Keratinocyte (primary cell): ENCODE measurements around the gene IGHMBP2. TPM values are rescaled to one million over a fixed set of nuclear protein-coding genes. Genes with fewer than 3 reads are reported as not detected.
A peak's percentile ranks its signal among the peaks of the same experiment; 100 is the strongest.

Experiments used
- DNase-seq: peaks from one replicate; pipeline ENCODE4 v3.0.0-alpha.2; 2011; ENCODE audit warnings: low read depth, missing footprints, low spot score
- FAIRE-seq: peaks from 2 replicates; lab custom pipeline; 2011; peaks lifted over from hg19 to GRCh38; lab: Jason Lieb, UNC
- H2AFZ ChIP-seq: 2 replicates; pipeline ENCODE4 v1.6.0; 2012; ENCODE audit warnings: low read length, control low read depth, inconsistent platforms; ENCODE audit not compliant: control insufficient read depth
- H3K27ac ChIP-seq: 2 replicates; pipeline ENCODE4 v1.5.1; 2011; ENCODE audit warnings: low read length; ENCODE audit not compliant: control insufficient read depth, insufficient read depth
- H3K27me3 ChIP-seq: 3 replicates; pipeline ENCODE4 v1.6.0; 2011; ENCODE audit warnings: low read length; ENCODE audit not compliant: control insufficient read depth, insufficient read depth; ENCODE audit errors: extremely low read depth
- H3K36me3 ChIP-seq, 2 experiments: 2 replicates in 1 of 2; 3 replicates in 1 of 2; pipeline ENCODE4 v1.5.1; 2011; ENCODE audit warnings: low read length in 2 of 2, mild to moderate bottlenecking in 1 of 2; ENCODE audit not compliant: control insufficient read depth in 2 of 2, insufficient read depth in 2 of 2; ENCODE audit errors: extremely low read depth in 1 of 2
- H3K4me1 ChIP-seq: 3 replicates; pipeline ENCODE4 v1.5.1; 2011; ENCODE audit warnings: low read length; ENCODE audit not compliant: control insufficient read depth, insufficient read depth; ENCODE audit errors: extremely low read depth
- H3K4me2 ChIP-seq: 3 replicates; pipeline ENCODE4 v1.6.0; 2011; ENCODE audit warnings: low read depth, low read length; ENCODE audit not compliant: control insufficient read depth, insufficient read depth; ENCODE audit errors: extremely low read depth
- H3K4me3 ChIP-seq, 3 experiments: fragments of 200-600 bp in 1 of 3; sonication (generic) in 1 of 3; 2 replicates in 2 of 3; 3 replicates in 1 of 3; pipeline ENCODE4 v1.5.1; 2011 to 2016; ENCODE audit warnings: low read length in 3 of 3, mild to moderate bottlenecking in 3 of 3, control low read depth in 2 of 3, inconsistent platforms in 1 of 3, low read depth in 1 of 3, mixed read lengths in 1 of 3, mixed run types in 1 of 3, moderate library complexity in 1 of 3; ENCODE audit not compliant: control insufficient read depth in 2 of 3, insufficient read depth in 2 of 3; ENCODE audit errors: extremely low read depth in 1 of 3
- H3K79me2 ChIP-seq: 2 replicates; pipeline ENCODE4 v1.6.0; 2012; ENCODE audit warnings: low read length; ENCODE audit not compliant: control insufficient read depth, insufficient read depth
- H3K9ac ChIP-seq: 3 replicates; pipeline ENCODE4 v1.6.0; 2011; ENCODE audit warnings: low read length; ENCODE audit not compliant: control insufficient read depth, insufficient read depth; ENCODE audit errors: extremely low read depth
- H3K9me1 ChIP-seq: 3 replicates; pipeline ENCODE4 v1.6.0; 2011; ENCODE audit warnings: low read length; ENCODE audit not compliant: control insufficient read depth, insufficient read depth; ENCODE audit errors: extremely low read depth
- H3K9me3 ChIP-seq: 2 replicates; pipeline ENCODE4 v1.5.1; 2012; ENCODE audit warnings: low read depth, low read length; ENCODE audit not compliant: control insufficient read depth
- H4K20me1 ChIP-seq: 3 replicates; pipeline ENCODE4 v1.6.0; 2011; ENCODE audit warnings: low read length; ENCODE audit not compliant: control insufficient read depth, insufficient read depth; ENCODE audit errors: extremely low read depth
- CTCF ChIP-seq, 3 experiments: IDR thresholded peaks in 1 of 3; conservative IDR thresholded peaks in 1 of 3; optimal IDR thresholded peaks in 1 of 3; 2 replicates in 2 of 3; 3 replicates in 1 of 3; pipeline versions ENCODE3 to v1.5.1; 2011; ENCODE audit warnings: low read length in 3 of 3, mild to moderate bottlenecking in 3 of 3, moderate library complexity in 2 of 3, control low read depth in 1 of 3, inconsistent platforms in 1 of 3; ENCODE audit not compliant: insufficient read depth in 2 of 3; ENCODE audit errors: extremely low read depth in 1 of 3
- EZH2 ChIP-seq: IDR thresholded peaks from one replicate; pipeline ENCODE4 v1.6.1; 2012; ENCODE audit warnings: inconsistent platforms, mild to moderate bottlenecking, low read length, moderate library complexity
- dilution Hi-C: fragments of 300-500 bp; cut with MboI; formaldehyde crosslinking; loops from one replicate; pipeline ENCODE4 v1.7.0; 2020; ENCODE audit warnings: low sequenced_read_pairs; ENCODE audit not compliant: extremely low pct_ligation_motif_present
- polyA plus RNA-seq, 5 experiments: library from polyadenylated mRNA; depleted of rRNA in 3 of 5; stranded (reverse) in 3 of 5; stranded (forward) in 1 of 5; unstranded in 1 of 5; fragments of >200 nt; gene quantifications; 1 replicate in 1 of 5; 2 replicates in 3 of 5; 3 replicates in 1 of 5; pipeline versions ENCODE4 v1.2.1 to v1.2.3, GENCODE V29; 2011 to 2012; ENCODE audit warnings: missing spikeins in 2 of 5, low read depth in 1 of 5, low replicate concordance in 1 of 5

IGHMBP2 gene
- polyA plus RNA-seq, 1 donor (not counting 4 experiments of a cell fraction or from before 2014, with no cell fraction given) = 10.0 TPM

- no peaks in the 10 kb centered on the region for H3K9me3 ChIP-seq
- H3K4me2 ChIP-seq = peak overlapping the region; percentile 2
- H3K9ac ChIP-seq = peak overlapping the region; percentile 47
- FAIRE-seq (no peak), DNase-seq (no peak)
- no peak overlapping the region for H2AFZ ChIP-seq
- no peaks in the 10 kb centered on the region for H3K79me2 ChIP-seq
- dilution Hi-C loops = no loop called here
- H3K36me3 ChIP-seq = peaks cover 0 to 1% of the 10 kb centered on the region in 2 experiments
- no peaks in the 10 kb centered on the region for H4K20me1 ChIP-seq
- TF ChIP-seq CTCF (optimal IDR thresholded peaks at IDR 0.05 in 1 of 3, IDR thresholded peaks at IDR 0.05 in 1 of 3, conservative IDR thresholded peaks at IDR 0.05 in 1 of 3; ENCODE audit: extremely low read depth in 1 of 3, insufficient read depth in 2 of 3, low read length in 3 of 3) (no peak), EZH2 (no peak)
- H3K9me1 ChIP-seq = no peaks in the 10 kb centered on the region
- H3K27ac ChIP-seq = no peak overlapping the region
- peaks cover 2% of the 10 kb centered on the region for H3K4me1 ChIP-seq
- no peak overlapping the region for H3K4me3 ChIP-seq
- H3K27me3 ChIP-seq = peaks cover 12% of the 10 kb centered on the region
These were observed 42.9 kb downstream of the IGHMBP2 start for GRCh38 chr11:68946416-68947090.

DNA sequence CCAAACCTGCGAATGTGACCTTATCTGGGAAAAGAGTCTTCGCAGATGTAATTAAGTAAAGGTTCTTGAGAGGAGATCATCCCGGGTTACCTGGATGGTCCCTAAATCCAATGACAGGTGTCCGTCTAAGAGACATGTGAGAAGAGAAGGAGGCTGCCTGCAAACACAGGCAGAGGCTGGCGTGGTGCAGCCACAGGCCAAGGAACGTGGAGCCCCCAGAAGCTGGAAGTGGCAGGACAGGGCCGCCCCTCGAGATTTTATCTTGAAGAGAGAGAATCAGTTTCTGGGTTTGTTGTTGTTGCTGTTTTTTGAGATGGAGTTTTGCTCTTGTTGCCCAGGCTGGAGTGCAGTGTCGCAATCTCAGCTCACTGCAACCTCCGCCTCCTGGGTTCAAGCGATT, 43.5 kb downstream of the IGHMBP2 start:
- DNase-seq (no peak), FAIRE-seq (no peak)
- Histone ChIP-seq H3K9me3 (no peaks in the 10 kb centered on the region), H2AFZ (no peak overlapping the region), H3K4me1 (peaks cover 2% of the 10 kb centered on the region), H3K9ac (peak overlapping the region; percentile 47), H3K4me2 (no peak overlapping the region), H3K79me2 (no peaks in the 10 kb centered on the region), H3K4me3 (no peak overlapping the region), H3K27me3 (peaks cover 12% of the 10 kb centered on the region), H3K36me3 (no peaks in the 10 kb centered on the region), H3K27ac (no peak overlapping the region), H3K9me1 (no peaks in the 10 kb centered on the region), H4K20me1 (no peaks in the 10 kb centered on the region)
- TF ChIP-seq EZH2 (no peak), CTCF (optimal IDR thresholded peaks at IDR 0.05 in 1 of 3, IDR thresholded peaks at IDR 0.05 in 1 of 3, conservative IDR thresholded peaks at IDR 0.05 in 1 of 3; ENCODE audit: extremely low read depth in 1 of 3, insufficient read depth in 2 of 3, low read length in 3 of 3) (no peak)
- dilution Hi-C loops = no loop called here
